Esophagus (tissue), 2 donors: Measurements from ENCODE around the gene NMD3. TPM values are rescaled to one million over a fixed set of nuclear protein-coding genes. Genes with fewer than 3 reads are reported as not detected.

Source experiments
- H3K27ac ChIP-seq, 2 donors: one replicate each; pipeline ENCODE4 v1.5.1; 2013; ENCODE audit warnings: low read depth in 2 of 2, mild to moderate bottlenecking in 2 of 2, inconsistent platforms in 1 of 2, low read length in 1 of 2, moderate library complexity in 1 of 2
- H3K27me3 ChIP-seq, 2 donors: one replicate each; pipeline ENCODE4 v1.6.1; 2013; ENCODE audit warnings: low read length in 2 of 2, control low read depth in 1 of 2, mild to moderate bottlenecking in 1 of 2; ENCODE audit not compliant: insufficient read depth in 2 of 2, control insufficient read depth in 1 of 2
- H3K36me3 ChIP-seq, 2 donors: one replicate each; pipeline ENCODE4 v1.6.1; 2013; ENCODE audit warnings: low read length in 1 of 2; ENCODE audit not compliant: control insufficient read depth in 2 of 2, insufficient read depth in 2 of 2
- H3K4me1 ChIP-seq, 2 donors: one replicate each; pipeline ENCODE4 v1.6.1; 2013; ENCODE audit warnings: low read length in 1 of 2; ENCODE audit not compliant: control insufficient read depth in 2 of 2, insufficient read depth in 2 of 2
- H3K4me3 ChIP-seq, 2 donors: one replicate each; pipeline ENCODE4 v1.5.1; 2013; ENCODE audit warnings: low read length in 2 of 2, mild to moderate bottlenecking in 2 of 2, low read depth in 1 of 2, moderate library complexity in 1 of 2
- H3K9me3 ChIP-seq, 2 donors: one replicate each; pipeline ENCODE4 v1.6.1; 2013; ENCODE audit warnings: mild to moderate bottlenecking in 2 of 2, low read depth in 1 of 2, low read length in 1 of 2, moderate library complexity in 1 of 2; ENCODE audit not compliant: control insufficient read depth in 2 of 2, insufficient read depth in 1 of 2
- WGBS, 2 donors: extraction: QIAGEN DNeasy Blood & Tissue Kit; methylation state at CpG; one replicate each; pipeline ENCODE4 v1.1.7; 2013; 5-methylcytosine and 5-hydroxymethylcytosine counted together
- polyA plus RNA-seq, 2 donors: library from polyadenylated mRNA; stranded (reverse); fragments of 200-250 nt; gene quantifications; one replicate each; pipeline ENCODE4 v1.2.3, GENCODE V29; 2013
- donor health status: healthy with polysubstance abuse.
- donor health status: Bipolar disorder and iron deficiency.

Gene NMD3
- polyA plus RNA-seq, 2 donors, result 13.3 to 19.7 TPM

- H3K36me3 ChIP-seq, result no peaks in the 10 kb centered on the region
- H3K4me1 ChIP-seq, result peaks cover 0 to 8% of the 10 kb centered on the region in 2 donors
- H3K27me3 ChIP-seq, result no peaks in the 10 kb centered on the region
- H3K4me3 ChIP-seq, result no peak overlapping the region
- no peaks in the 10 kb centered on the region for H3K9me3 ChIP-seq
- WGBS, 2 donors, result 88 to 91% methylated on average over 2 of the region's 2 CpGs
- H3K27ac ChIP-seq, result no peak overlapping the region
These were observed 72.3 kb downstream of the NMD3 start for GRCh38 chr3:161293381-161293780.

- Histone ChIP-seq H3K27me3 (no peaks in the 10 kb centered on the region), H3K27ac (no peak overlapping the region), H3K9me3 (no peaks in the 10 kb centered on the region), H3K4me3 (no peak overlapping the region), H3K4me1 (peaks cover 0 to 5% of the 10 kb centered on the region in 2 donors), H3K36me3 (no peaks in the 10 kb centered on the region)
These were observed 74.2 kb downstream of the NMD3 start for GRCh38 chr3:161295325-161295724.

- Histone ChIP-seq H3K4me1 (peaks cover 0 to 2% of the 10 kb centered on the region in 2 donors), H3K27ac (no peak overlapping the region)
- 64 to 76% methylated on average over 3 of the region's 3 CpGs for WGBS, 2 donors
These were observed 75.7 kb downstream of the NMD3 start for GRCh38 chr3:161296814-161297213.

More at GRCh38 chr3:161296814-161297213, 75.7 kb downstream of the NMD3 start:
- Histone ChIP-seq H3K36me3 (no peaks in the 10 kb centered on the region), H3K9me3 (no peaks in the 10 kb centered on the region), H3K27me3 (no peaks in the 10 kb centered on the region), H3K4me3 (no peak overlapping the region)

Other genes with a start within 250 kb of the NMD3 start
- 1 to 10 TPM; 2.3 to 2.4 TPM for gene B3GALNT1, start 116.0 kb upstream of the NMD3 start, polyA plus RNA-seq
- 10 to 100 TPM in 1 of 2 donors, 1 to 10 TPM in 1; 6.8 to 15.2 TPM for gene SPTSSB, start 150.2 kb downstream of the NMD3 start, polyA plus RNA-seq